B cell (primary cell): ENCODE measurements around the gene ELMO1.

ENCODE experiments used
- CTCF ChIP-seq: fragments of 200-600 bp; IDR thresholded peaks from one replicate; pipeline ENCODE4 v1.8.0; 2022; ENCODE audit warnings: antibody characterized with exemption, mild to moderate bottlenecking
- EZH2 ChIP-seq: IDR thresholded peaks from 2 replicates; pipeline ENCODE4 v1.6.1; 2012; ENCODE audit warnings: borderline replicate concordance, low read depth, mild to moderate bottlenecking, moderate library complexity, low read length; ENCODE audit not compliant: insufficient read depth, poor library complexity, severe bottlenecking

GRCh38 chr7:37405603-37406122 is 43.0 kb downstream of the ELMO1 start:
- no peak for TF ChIP-seq EZH2
- TF ChIP-seq CTCF: no peak
